Ovary (tissue), 9 donors: ENCODE measurements around the gene GINS3. TPM values are rescaled to one million over a fixed set of nuclear protein-coding genes. Genes with fewer than 3 reads are reported as not detected.

Source experiments
- DNase-seq, 5 donors: peaks; one replicate each; pipeline ENCODE4 v3.0.0-alpha.2; 2019 to 2020
- H3K27ac ChIP-seq, 2 donors: fragments of 200-600 bp; one replicate each; pipeline versions ENCODE4 v1.5.1 to v1.8.0; 2019 to 2022
- H3K27me3 ChIP-seq: fragments of 200-600 bp; one replicate; pipeline ENCODE4 v1.8.0; 2022
- H3K36me3 ChIP-seq: fragments of 200-600 bp; sonication (generic); one replicate; pipeline ENCODE4 v1.5.1; 2019
- H3K4me1 ChIP-seq: one replicate; pipeline ENCODE4 v1.8.1; 2013; ENCODE audit warnings: mild to moderate bottlenecking, moderate library complexity; ENCODE audit not compliant: insufficient read depth
- H3K4me3 ChIP-seq: fragments of 200-600 bp; sonication (generic); one replicate; pipeline ENCODE4 v1.5.1; 2017
- H3K9me3 ChIP-seq, 2 donors: fragments of 200-600 bp in 1 of 2; sonication (generic) in 1 of 2; one replicate each; pipeline versions ENCODE4 v1.5.1 to v1.8.1; 2013 to 2019; ENCODE audit warnings: mild to moderate bottlenecking in 1 of 2, moderate library complexity in 1 of 2
- CTCF ChIP-seq, 3 donors: fragments of 450-650 bp in 2 of 3; fragments of 200-600 bp in 1 of 3; IDR thresholded peaks; one replicate each; pipeline versions ENCODE4 v1.5.1 to v1.8.0; 2016 to 2022; ENCODE audit warnings: antibody characterized with exemption in 3 of 3, mild to moderate bottlenecking in 1 of 3
- EP300 ChIP-seq: sonication (generic); formaldehyde crosslinking; IDR thresholded peaks from one replicate; pipeline ENCODE4 v1.6.1; 2017; ENCODE audit warnings: antibody characterized with exemption
- POLR2A ChIP-seq: fragments of 450-650 bp; IDR thresholded peaks from one replicate; pipeline ENCODE4 v1.6.1; 2017; ENCODE audit warnings: antibody characterized with exemption, mild to moderate bottlenecking, moderate library complexity
- WGBS, 3 donors: extraction: QIAGEN DNeasy Blood & Tissue Kit in 1 of 3; methylation state at CpG; one replicate each; pipeline versions ENCODE4 v1.1.5 to v1.1.7; 2013 to 2017; 5-methylcytosine and 5-hydroxymethylcytosine counted together
- intact Hi-C, 4 donors: fragments of 100-400 bp; cut with DNase I; formaldehyde crosslinking; loops; one replicate each; pipeline versions ENCODE4 v1.11.0 to v1.15.1; 2022 to 2023
- polyA plus RNA-seq, 2 donors: library from polyadenylated mRNA; stranded (reverse); fragments of 200-250 nt in 1 of 2; fragments of 350-450 nt in 1 of 2; fragmentation: Illumina TruSeq in 1 of 2; extraction: RNeasy Lipid Tissue Mini Kit (QIAGEN cat#74804) in 1 of 2; gene quantifications; one replicate each; pipeline ENCODE4 v1.2.3, GENCODE V29; 2013 to 2014
- total RNA-seq, 7 donors: library from RNA; depleted of rRNA in 2 of 7; stranded (reverse); fragments of >200 nt in 2 of 7; fragmentation: NEBNext Ultra II Directional in 3 of 7; extraction: Animal tissue kit (Norgen Biotek cat#: 25700) in 3 of 7; gene quantifications; one replicate each; pipeline versions ENCODE4 v1.1.0 to v1.2.4, GENCODE V29; 2016 to 2023
- donor health status: DM: no; HTN: no; CAD: no; lungs with moderate emphysema.
- donor health status: DM: no; HTN: no; CAD: no.
- donor health status: Bipolar disorder and iron deficiency.
- donor health status: DM: yes; HTN: yes; CAD: no.
- donor health status: DM: no; HTN: no; CAD: no.
- donor health status: DM: yes; HTN: yes; CAD: no.

The GINS3 gene
- total and polyA plus RNA-seq, 9 donors = 0.72 to 4.8 (median 1.7) TPM

GRCh38 chr16:58422809-58423208 lies 30.5 kb downstream of the GINS3 start:
- TF ChIP-seq CTCF (IDR thresholded peaks at IDR 0.05) (no peak), POLR2A (no peak), EP300 (no peak)
- Histone ChIP-seq H3K27me3 (no peaks in the 10 kb centered on the region), H3K36me3 (no peaks in the 10 kb centered on the region), H3K9me3 (no peaks in the 10 kb centered on the region), H3K27ac (no peak overlapping the region), H3K4me1 (no peaks in the 10 kb centered on the region), H3K4me3 (no peak overlapping the region)
- no peak for DNase-seq
- intact Hi-C loops = no loop called here
- 27 to 38% (median 37%) methylated on average over 4 of the region's 4 CpGs for WGBS, 3 donors

- Histone ChIP-seq H3K27me3 (no peaks in the 10 kb centered on the region), H3K27ac (no peak overlapping the region), H3K36me3 (no peaks in the 10 kb centered on the region), H3K4me1 (no peaks in the 10 kb centered on the region), H3K9me3 (no peaks in the 10 kb centered on the region), H3K4me3 (no peak overlapping the region)
- no peak for DNase-seq
- intact Hi-C loops = no loop called here
- no peak for TF ChIP-seq CTCF (IDR thresholded peaks at IDR 0.05)
- TF ChIP-seq EP300 = no peak
- TF ChIP-seq POLR2A = no peak
- 84 to 89% (median 89%) methylated on average over 8 of the region's 8 CpGs for WGBS, 3 donors
Observed at GRCh38 chr16:58425245-58425644, 33.0 kb downstream of the GINS3 start.

- no peak for TF ChIP-seq CTCF (IDR thresholded peaks at IDR 0.05)
- TF ChIP-seq POLR2A = no peak
- TF ChIP-seq EP300 = no peak
- no peaks in the 10 kb centered on the region for H3K27me3 ChIP-seq
- H3K4me3 ChIP-seq = no peak overlapping the region
- H3K4me1 ChIP-seq = no peaks in the 10 kb centered on the region
- H3K27ac ChIP-seq = no peak overlapping the region
- H3K36me3 ChIP-seq = no peaks in the 10 kb centered on the region
- H3K9me3 ChIP-seq = no peaks in the 10 kb centered on the region
- DNase-seq = no peak
- 61 to 70% (median 69%) methylated on average over 10 of the region's 10 CpGs for WGBS, 3 donors
- intact Hi-C loops = no loop called here
Observed at GRCh38 chr16:58425756-58426494, 33.7 kb downstream of the GINS3 start.

- no peaks in the 10 kb centered on the region for H3K27me3 ChIP-seq
- no peaks in the 10 kb centered on the region for H3K4me1 ChIP-seq
- TF ChIP-seq EP300 (no peak), CTCF (IDR thresholded peaks at IDR 0.05) (no peak), POLR2A (no peak)
- H3K9me3 ChIP-seq = no peaks in the 10 kb centered on the region
- H3K36me3 ChIP-seq = no peaks in the 10 kb centered on the region
- DNase-seq = no peak
- WGBS, 3 donors = 49 to 52% (median 49%) methylated on average over 2 of the region's 2 CpGs
- H3K4me3 ChIP-seq = no peak overlapping the region
- H3K27ac ChIP-seq = no peak overlapping the region
- intact Hi-C loops = no loop called here
Observed at GRCh38 chr16:58426966-58427365, 34.7 kb downstream of the GINS3 start.
